Omental fat pad (tissue), 4 donors: Measurements from ENCODE around the gene GNB5. TPM values are rescaled to one million over a fixed set of nuclear protein-coding genes. Genes with fewer than 3 reads are reported as not detected.
"Not testable (repeated sequence)": the region's sequence is repeated elsewhere in the genome, so short reads cannot be mapped to it uniquely, and the experiment has no call there.

ENCODE experiments used
- ATAC-seq: fragments of 150-250 bp; one replicate; pipeline ENCODE4 v1.9.1; 2016; ENCODE audit warnings: mild to moderate bottlenecking, moderate library complexity; ENCODE audit not compliant: low FRiP score
- DNase-seq: peaks from one replicate; pipeline ENCODE4 v3.0.0-alpha.2; 2019; ENCODE audit warnings: low spot score
- CTCF ChIP-seq, 3 donors: fragments of 450-650 bp; IDR thresholded peaks; one replicate each; pipeline ENCODE4 v1.5.1; 2016 to 2017; ENCODE audit warnings: antibody characterized with exemption in 3 of 3, mild to moderate bottlenecking in 3 of 3, moderate library complexity in 2 of 3
- total RNA-seq, 4 donors: library from RNA; depleted of rRNA; stranded (reverse); fragments of >200 nt; gene quantifications; one replicate each; pipeline ENCODE4 v1.1.0, GENCODE V29; 2016

The GNB5 gene
- total RNA-seq, 4 donors from 2014 or later, result 17.2 to 27.1 (median 19.3) TPM

GRCh38 chr15:52171807-52172206, 19.4 kb downstream of the GNB5 start:
- ATAC-seq (no peak), DNase-seq (no peak)
- no peak for TF ChIP-seq CTCF (IDR thresholded peaks at IDR 0.05)

GRCh38 chr15:52171386-52171785, 19.8 kb downstream of the GNB5 start:
- ATAC-seq (no peak), DNase-seq (no peak)
- no peak for TF ChIP-seq CTCF (IDR thresholded peaks at IDR 0.05)

GRCh38 chr15:52170199-52170598, 21.0 kb downstream of the GNB5 start:
- ATAC-seq, DNase-seq: not testable (repeated sequence)

GRCh38 chr15:52165494-52166131, 25.6 kb downstream of the GNB5 start:
- ATAC-seq, DNase-seq: not testable (repeated sequence)

GRCh38 chr15:52164631-52165265, 26.4 kb downstream of the GNB5 start:
- TF ChIP-seq CTCF (IDR thresholded peaks at IDR 0.05), result no peak
- DNase-seq, result no peak
- ATAC-seq, result no peak

GRCh38 chr15:52163321-52164190, 27.6 kb downstream of the GNB5 start:
- no peak for TF ChIP-seq CTCF (IDR thresholded peaks at IDR 0.05)
- ATAC-seq (no peak), DNase-seq (no peak)

- ATAC-seq (no peak), DNase-seq (no peak)
- TF ChIP-seq CTCF (IDR thresholded peaks at IDR 0.05), result no peak
These were observed 28.3 kb downstream of the GNB5 start for GRCh38 chr15:52162876-52163275.
